ENCODE data around the gene HELZ. TPM values are rescaled to one million over a fixed set of nuclear protein-coding genes. Genes with fewer than 3 reads are reported as not detected.

The HELZ gene
- total and polyA plus RNA-seq, 4 donors, result 5.5 to 175 (median 27.8) TPM

- Histone ChIP-seq H3K27ac (ENCODE audit: low read depth in 1 of 2, low read length in 1 of 2) (no peak overlapping the region), H3K27me3 (ENCODE audit: control insufficient read depth in 3 of 3, insufficient read depth in 3 of 3, low read length in 2 of 3) (no peaks in the 10 kb centered on the region), H3K4me1 (ENCODE audit: control insufficient read depth in 5 of 5, insufficient read depth in 5 of 5, low read length in 5 of 5) (peaks cover 0 to 13% (median 2%) of the 10 kb centered on the region in 5 donors), H3K9me3 (ENCODE audit: control insufficient read depth in 4 of 4, insufficient read depth in 3 of 4, low read length in 3 of 4) (no peaks in the 10 kb centered on the region), H3K4me3 (no peak overlapping the region), H3K9ac (ENCODE audit: insufficient read depth in 1 of 2, low read length in 2 of 2) (no peak overlapping the region), H3K36me3 (ENCODE audit: control insufficient read depth in 4 of 4, insufficient read depth in 4 of 4, low read length in 4 of 4) (peaks cover 5 to 19% (median 9%) of the 10 kb centered on the region in 4 donors)
- WGBS, 2 donors, result 92 to 94% methylated on average over 8 of the region's 8 CpGs
- no peak for DNase-seq
- TF ChIP-seq, protein P1, sequence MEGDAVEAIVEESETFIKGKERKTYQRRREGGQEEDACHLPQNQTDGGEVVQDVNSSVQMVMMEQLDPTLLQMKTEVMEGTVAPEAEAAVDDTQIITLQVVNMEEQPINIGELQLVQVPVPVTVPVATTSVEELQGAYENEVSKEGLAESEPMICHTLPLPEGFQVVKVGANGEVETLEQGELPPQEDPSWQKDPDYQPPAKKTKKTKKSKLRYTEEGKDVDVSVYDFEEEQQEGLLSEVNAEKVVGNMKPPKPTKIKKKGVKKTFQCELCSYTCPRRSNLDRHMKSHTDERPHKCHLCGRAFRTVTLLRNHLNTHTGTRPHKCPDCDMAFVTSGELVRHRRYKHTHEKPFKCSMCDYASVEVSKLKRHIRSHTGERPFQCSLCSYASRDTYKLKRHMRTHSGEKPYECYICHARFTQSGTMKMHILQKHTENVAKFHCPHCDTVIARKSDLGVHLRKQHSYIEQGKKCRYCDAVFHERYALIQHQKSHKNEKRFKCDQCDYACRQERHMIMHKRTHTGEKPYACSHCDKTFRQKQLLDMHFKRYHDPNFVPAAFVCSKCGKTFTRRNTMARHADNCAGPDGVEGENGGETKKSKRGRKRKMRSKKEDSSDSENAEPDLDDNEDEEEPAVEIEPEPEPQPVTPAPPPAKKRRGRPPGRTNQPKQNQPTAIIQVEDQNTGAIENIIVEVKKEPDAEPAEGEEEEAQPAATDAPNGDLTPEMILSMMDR (IDR thresholded peaks at IDR 0.05; ENCODE audit: control extremely low read depth, extremely low read depth), result no peak
- ATAC-seq (ENCODE audit: insufficient read depth, low FRiP score), result no peak
These were observed 84.2 kb downstream of the HELZ start for GRCh38 chr17:67160791-67161190.

DNA sequence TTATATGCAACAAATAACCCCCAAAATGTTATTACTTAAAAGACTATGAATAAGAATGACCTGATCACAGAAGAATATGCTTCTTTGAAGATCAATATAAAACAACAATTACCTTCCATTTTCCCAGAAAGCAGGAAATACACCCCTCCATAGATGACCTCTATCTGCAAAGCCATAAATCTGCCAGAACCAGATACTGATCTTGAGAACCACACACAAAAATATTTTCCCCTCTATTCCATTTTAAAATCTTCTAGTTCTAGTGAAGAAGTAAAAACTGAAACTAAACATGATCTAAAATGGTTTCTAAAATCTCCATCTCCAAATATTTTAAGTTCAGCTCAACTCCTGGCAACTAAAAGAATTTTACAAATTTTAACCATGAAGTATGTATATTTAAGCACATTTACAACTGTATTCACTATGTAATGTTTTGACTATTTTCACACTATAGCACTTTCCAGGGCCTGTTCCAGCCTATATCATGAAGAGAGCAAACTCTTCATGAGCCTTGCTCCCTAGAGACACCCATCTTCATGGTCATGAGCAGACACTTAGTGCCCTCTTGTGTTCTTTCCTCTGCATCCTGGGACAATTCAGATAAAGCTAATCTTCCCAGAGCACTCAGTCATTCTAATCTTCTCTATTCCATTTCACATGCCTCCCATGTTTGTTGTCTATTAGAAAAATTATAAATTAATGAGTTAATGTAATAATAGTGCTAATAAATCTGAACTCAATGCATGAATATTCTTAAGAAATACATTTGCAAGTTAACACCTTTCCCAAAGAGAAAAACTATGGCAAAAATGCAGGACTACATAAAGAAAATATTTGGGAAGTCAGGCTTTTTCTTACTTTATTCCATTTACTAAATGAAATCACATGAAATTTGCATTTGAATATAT is 87.0 kb downstream of the HELZ start:
- Histone ChIP-seq H3K9me3 (ENCODE audit: control insufficient read depth in 4 of 4, insufficient read depth in 3 of 4, low read length in 3 of 4) (no peaks in the 10 kb centered on the region), H3K4me1 (ENCODE audit: control insufficient read depth in 5 of 5, insufficient read depth in 5 of 5, low read length in 5 of 5) (peaks cover 0 to 2% (median 0%) of the 10 kb centered on the region in 5 donors), H3K36me3 (ENCODE audit: control insufficient read depth in 4 of 4, insufficient read depth in 4 of 4, low read length in 4 of 4) (peaks cover 3 to 15% (median 4%) of the 10 kb centered on the region in 4 donors), H3K27me3 (ENCODE audit: control insufficient read depth in 3 of 3, insufficient read depth in 3 of 3, low read length in 2 of 3) (no peaks in the 10 kb centered on the region), H3K27ac (ENCODE audit: low read depth in 1 of 2, low read length in 1 of 2) (no peak overlapping the region), H3K4me3 (no peak overlapping the region), H3K9ac (ENCODE audit: insufficient read depth in 1 of 2, low read length in 2 of 2) (no peak overlapping the region)
- TF ChIP-seq, protein P1 (IDR thresholded peaks at IDR 0.05; ENCODE audit: control extremely low read depth, extremely low read depth), result no peak
- DNase-seq, result peak in 2 of 3 donors; percentile 15 to 39
- ATAC-seq (ENCODE audit: insufficient read depth, low FRiP score), result no peak

DNA sequence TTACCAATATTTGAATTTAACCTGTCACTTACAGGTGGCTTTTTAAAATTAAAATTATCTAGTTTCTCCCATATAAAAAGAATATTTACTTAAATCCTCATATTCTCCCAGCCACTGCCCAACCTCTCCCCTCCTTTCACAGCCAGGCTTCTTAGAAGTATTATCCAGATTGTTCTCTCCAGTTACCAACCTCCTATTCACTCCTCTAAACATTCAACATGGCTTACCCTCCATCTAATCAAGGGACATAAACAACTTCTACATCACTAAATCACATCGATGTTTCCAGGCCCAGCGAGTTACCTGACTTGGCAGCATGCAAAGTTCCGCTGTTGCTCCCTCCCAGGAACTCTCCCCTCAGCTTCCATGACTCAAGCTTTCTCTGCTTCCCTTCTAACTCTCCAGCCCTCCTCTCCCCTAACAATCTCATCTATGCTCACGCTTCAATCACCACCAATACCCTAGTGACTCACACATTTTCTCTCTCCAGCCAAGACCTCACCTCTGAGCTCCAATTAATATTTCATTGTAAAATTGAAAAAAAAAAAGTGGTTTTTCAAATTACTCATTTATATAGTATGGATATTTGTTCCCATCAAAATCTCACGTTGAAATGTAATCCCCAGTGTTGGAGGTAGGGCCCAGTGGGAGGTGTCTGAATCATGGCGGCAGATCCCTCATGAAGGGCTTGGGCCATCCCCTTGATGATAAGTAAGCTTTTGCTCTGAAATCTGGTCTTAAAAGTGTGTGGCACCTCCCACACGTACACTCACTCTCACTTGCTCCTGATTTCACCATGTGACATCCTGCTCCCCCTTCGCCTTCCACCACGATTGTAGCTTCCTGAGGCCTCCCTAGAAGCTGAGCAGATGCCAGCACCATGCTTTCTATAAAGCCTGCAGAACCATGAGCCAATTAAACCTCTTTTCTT is 88.5 kb downstream of the HELZ start:
- ATAC-seq (ENCODE audit: insufficient read depth, low FRiP score), result no peak
- H3K27me3 ChIP-seq (ENCODE audit: control insufficient read depth in 3 of 3, insufficient read depth in 3 of 3, low read length in 2 of 3), result no peaks in the 10 kb centered on the region

More for the DNA sequence above, 88.5 kb downstream of the HELZ start:
- Histone ChIP-seq H3K36me3 (ENCODE audit: control insufficient read depth in 4 of 4, insufficient read depth in 4 of 4, low read length in 4 of 4) (peaks cover 3 to 11% (median 5%) of the 10 kb centered on the region in 4 donors), H3K27ac (ENCODE audit: low read depth in 1 of 2, low read length in 1 of 2) (no peak overlapping the region), H3K4me3 (no peak overlapping the region), H3K9me3 (ENCODE audit: control insufficient read depth in 4 of 4, insufficient read depth in 3 of 4, low read length in 3 of 4) (no peaks in the 10 kb centered on the region), H3K4me1 (ENCODE audit: control insufficient read depth in 5 of 5, insufficient read depth in 5 of 5, low read length in 5 of 5) (peaks cover 0 to 2% (median 0%) of the 10 kb centered on the region in 5 donors), H3K9ac (ENCODE audit: insufficient read depth in 1 of 2, low read length in 2 of 2) (no peak overlapping the region)
- TF ChIP-seq, protein P1 (IDR thresholded peaks at IDR 0.05; ENCODE audit: control extremely low read depth, extremely low read depth), result no peak
- WGBS, 2 donors, result 80 to 84% methylated on average over 9 of the region's 9 CpGs
- no peak for DNase-seq

Data from lung (tissue), 12 donors.